ENCODE results near the gene SLC18A2. TPM values are rescaled to one million over a fixed set of nuclear protein-coding genes. Genes with fewer than 3 reads are reported as not detected.

Gene SLC18A2
- total RNA-seq, 1 donor from 2014 or later, result 0.40 TPM

DNA sequence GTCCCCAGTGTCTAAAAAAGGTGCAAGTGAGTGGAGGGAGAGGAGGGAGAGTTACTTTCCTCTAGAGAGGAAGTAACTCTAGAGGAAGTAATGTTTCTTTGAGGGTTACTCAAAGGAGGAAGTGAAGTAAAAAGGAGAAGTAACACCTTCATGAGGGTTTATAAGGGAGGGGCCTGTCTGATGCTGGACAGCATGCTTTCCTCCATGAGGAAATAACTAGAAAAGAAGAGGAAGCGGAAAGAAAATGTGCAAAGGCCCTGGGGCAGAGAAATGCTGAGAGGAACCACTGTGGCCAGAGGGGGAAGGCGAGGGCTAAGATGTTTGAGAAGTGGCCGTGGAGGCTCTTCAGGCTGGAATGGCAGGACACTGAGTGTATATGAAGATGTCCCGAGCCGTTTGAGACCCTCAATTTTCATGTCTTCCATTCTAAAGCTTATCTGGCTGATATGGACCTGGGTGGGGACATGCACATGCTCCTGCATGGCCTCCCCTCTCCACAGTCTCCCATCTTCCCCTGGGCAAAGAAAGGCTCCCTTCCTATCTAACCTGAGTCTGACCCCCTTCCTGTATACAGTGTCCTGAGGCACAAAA lies 3.4 kb upstream of the SLC18A2 start:
- H3K4me3 ChIP-seq (ENCODE audit: low read depth, low read length), result no peak overlapping the region
- TF ChIP-seq, protein P1, sequence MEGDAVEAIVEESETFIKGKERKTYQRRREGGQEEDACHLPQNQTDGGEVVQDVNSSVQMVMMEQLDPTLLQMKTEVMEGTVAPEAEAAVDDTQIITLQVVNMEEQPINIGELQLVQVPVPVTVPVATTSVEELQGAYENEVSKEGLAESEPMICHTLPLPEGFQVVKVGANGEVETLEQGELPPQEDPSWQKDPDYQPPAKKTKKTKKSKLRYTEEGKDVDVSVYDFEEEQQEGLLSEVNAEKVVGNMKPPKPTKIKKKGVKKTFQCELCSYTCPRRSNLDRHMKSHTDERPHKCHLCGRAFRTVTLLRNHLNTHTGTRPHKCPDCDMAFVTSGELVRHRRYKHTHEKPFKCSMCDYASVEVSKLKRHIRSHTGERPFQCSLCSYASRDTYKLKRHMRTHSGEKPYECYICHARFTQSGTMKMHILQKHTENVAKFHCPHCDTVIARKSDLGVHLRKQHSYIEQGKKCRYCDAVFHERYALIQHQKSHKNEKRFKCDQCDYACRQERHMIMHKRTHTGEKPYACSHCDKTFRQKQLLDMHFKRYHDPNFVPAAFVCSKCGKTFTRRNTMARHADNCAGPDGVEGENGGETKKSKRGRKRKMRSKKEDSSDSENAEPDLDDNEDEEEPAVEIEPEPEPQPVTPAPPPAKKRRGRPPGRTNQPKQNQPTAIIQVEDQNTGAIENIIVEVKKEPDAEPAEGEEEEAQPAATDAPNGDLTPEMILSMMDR (conservative IDR thresholded peaks at IDR 0.05; ENCODE audit: low read depth, low read length), result no peak

DNA sequence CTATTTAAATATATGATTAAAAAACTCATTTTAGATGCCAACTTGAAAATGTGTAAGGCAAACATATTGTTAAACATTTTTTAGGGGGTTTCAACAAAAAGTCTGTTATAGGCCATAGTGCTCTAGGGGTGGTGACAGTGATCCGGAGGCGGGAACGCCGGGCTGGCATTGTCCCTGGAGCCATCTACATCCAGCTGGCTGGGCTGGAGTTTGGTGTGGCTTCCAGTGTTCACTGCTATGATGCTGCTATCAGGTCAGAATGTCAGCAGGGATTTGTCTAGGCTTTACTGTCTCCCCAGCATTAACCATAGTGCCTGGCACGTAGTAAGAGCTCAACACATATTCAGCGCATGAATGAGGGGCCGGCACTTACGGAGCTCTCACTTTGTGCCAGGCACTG lies 1.9 kb upstream of the SLC18A2 start:
- DNase-seq (ENCODE audit: low read depth), result no peak
- TF ChIP-seq, protein P1 (conservative IDR thresholded peaks at IDR 0.05; ENCODE audit: low read depth, low read length), result no peak
- H3K4me3 ChIP-seq (ENCODE audit: low read depth, low read length), result no peak overlapping the region

More for the DNA sequence above, 3.4 kb upstream of the SLC18A2 start:
- DNase-seq (ENCODE audit: low read depth), result no peak

DNA sequence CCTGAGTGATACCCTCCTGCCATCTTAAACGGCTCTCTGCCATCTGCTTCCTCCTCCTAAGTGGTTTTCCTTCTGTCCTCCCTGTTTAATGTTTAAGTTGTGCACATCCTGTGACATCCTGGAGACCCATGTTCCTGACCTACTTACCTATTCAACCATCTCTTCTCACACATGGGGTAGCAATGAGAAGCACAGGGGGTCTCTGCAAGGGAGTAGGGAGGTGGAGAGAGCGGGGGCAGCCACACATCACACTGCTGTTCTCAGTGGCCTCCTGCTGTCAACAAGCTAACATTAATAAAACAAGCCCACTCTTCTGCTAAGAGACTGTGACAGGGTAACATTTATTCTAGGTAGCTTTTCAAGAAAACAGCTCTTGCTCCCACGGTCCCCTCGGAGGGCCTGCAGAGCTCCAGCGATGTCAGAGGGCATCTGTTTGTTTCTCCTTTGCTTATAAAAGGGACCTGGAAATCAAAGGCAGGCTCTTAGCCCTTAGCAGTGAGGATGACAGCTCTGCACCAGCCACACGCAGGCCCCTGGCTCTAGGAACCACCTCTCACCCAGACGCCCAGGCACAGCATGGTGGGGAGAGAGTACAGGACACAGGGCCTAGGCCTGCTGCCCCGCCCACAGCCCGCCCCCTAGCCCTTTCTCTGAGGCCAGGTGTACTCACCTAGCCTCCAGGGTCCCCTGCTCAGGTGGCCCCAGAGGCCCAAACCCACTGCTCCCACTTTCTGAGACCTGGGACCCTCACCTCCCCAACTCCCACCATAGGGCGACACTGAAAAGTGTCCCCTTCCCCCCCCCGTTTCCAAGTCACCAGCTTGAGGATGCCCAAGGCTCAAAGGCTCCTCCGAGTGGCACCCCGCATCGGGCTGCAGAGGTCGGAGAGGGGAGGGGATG lies 943 bp upstream of the SLC18A2 start:
- TF ChIP-seq, protein P1 (conservative IDR thresholded peaks at IDR 0.05; ENCODE audit: low read depth, low read length), result no peak
- H3K4me3 ChIP-seq (ENCODE audit: low read depth, low read length), result no peak overlapping the region
- no peak for DNase-seq (ENCODE audit: low read depth)

DNA sequence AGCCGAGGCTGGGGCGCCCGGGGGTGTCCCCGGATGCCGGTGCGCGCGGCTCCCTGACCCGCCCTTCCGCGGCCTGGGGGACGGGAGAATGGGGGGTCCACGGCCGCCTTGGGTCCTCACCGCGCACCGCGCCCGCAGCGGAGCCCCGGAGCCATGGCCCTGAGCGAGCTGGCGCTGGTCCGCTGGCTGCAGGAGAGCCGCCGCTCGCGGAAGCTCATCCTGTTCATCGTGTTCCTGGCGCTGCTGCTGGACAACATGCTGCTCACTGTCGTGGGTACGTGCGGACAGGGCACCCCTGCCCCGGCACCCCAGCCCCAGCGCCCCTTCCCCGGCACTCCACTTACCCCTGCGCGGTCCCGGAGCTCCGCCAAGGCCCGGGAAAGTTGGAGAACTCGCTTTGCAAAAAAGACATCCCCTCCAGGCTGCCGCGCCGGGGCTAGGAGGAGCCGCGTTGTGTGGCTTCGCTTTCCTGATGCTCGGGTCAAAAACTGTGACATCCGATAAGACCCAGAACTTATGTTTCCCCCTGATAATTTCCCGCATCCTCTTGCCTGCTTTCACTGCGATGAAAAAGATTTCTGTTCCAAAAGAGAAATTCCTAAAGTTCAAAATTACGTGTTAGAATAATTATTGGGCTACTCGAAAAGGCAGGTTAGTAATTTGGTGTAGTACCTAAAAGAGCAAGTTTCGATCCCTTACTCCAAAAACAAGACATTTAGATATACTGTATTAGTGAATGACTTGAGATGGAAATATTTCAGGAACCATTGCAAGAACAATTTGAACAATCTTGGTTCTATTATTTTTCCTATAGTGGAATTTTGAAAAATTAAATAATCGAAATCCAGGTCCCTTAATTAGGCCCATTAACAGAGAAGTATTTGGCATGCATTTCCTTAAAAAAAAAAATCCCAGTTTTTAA lies 888 bp downstream of the SLC18A2 start:
- DNase-seq (ENCODE audit: low read depth), result no peak
- TF ChIP-seq, protein P1 (conservative IDR thresholded peaks at IDR 0.05; ENCODE audit: low read depth, low read length), result no peak
- peak overlapping the region; percentile 33 for H3K4me3 ChIP-seq (ENCODE audit: low read depth, low read length)

DNA sequence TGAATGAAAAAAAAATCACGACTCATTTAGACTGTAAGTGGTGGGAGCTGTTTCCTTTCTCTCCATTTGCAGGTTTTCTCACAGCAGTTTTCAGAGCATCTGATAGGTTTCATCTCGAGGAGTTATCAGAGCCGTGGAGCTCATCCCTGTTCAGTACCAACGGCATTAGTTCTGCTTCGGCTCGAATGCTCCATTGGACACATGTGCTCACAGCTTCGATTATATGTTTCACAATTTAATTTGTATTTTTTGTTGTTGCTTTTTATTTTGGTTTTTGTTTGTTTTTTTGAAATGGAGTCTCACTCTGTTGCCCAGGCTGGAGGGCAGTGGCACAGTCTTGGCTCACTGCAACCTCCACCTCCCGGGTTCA lies 1.5 kb downstream of the SLC18A2 start:
- TF ChIP-seq, protein P1 (conservative IDR thresholded peaks at IDR 0.05; ENCODE audit: low read depth, low read length), result no peak
- H3K4me3 ChIP-seq (ENCODE audit: low read depth, low read length), result no peak overlapping the region
- no peak for DNase-seq (ENCODE audit: low read depth)

DNA sequence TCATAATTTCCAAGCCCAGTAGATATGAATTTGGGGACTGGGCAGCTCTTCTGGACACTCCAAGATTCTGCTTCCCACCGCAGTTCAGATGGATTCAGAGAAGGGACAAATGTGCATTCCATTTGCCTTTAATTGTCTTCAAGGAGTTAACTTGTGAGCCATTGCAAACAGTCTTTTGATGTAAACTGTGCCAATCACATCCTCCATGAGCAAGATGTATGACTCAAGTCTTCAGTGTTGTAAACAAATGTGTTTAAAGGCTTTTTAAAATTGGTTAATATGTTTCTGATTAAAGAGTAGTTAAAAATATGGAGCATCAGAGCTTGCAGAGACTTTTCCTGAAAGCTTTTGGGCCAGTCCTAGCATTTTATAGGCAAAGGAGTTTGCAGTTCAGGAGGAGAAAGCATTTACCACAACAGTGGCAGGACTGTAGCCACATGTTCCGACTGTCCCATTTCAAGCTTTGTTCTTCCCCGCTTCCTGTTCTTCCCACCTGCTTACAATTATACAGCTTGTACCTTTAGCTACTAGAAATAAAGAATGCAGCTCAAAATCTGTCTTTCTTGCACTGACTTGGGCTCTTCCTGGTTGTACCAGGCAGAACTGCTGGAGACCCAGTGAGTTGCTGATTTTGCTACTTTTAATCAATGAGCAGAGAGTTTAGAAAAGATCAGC lies 6.2 kb downstream of the SLC18A2 start:
- no peak overlapping the region for H3K4me3 ChIP-seq (ENCODE audit: low read depth, low read length)
- TF ChIP-seq, protein P1 (conservative IDR thresholded peaks at IDR 0.05; ENCODE audit: low read depth, low read length), result no peak
- no peak for DNase-seq (ENCODE audit: low read depth)
